Osteocyte (in vitro differentiated cells): ENCODE measurements around the gene SACM1L. TPM values are rescaled to one million over a fixed set of nuclear protein-coding genes. Genes with fewer than 3 reads are reported as not detected.

Source experiments
- DNase-seq: peaks from one replicate; pipeline ENCODE4 v3.0.0; 2021; ENCODE audit warnings: mixed read lengths; ENCODE audit not compliant: unreplicated experiment; ENCODE audit errors: extremely low spot score
- H3K27ac Mint-ChIP-seq: one replicate; pipeline ENCODE4 v1.8.0; 2021; ENCODE audit warnings: mild to moderate bottlenecking, mixed read lengths; ENCODE audit not compliant: unreplicated experiment
- H3K27me3 Mint-ChIP-seq: one replicate; pipeline ENCODE4 v1.8.0; 2021; ENCODE audit warnings: mixed read lengths; ENCODE audit not compliant: unreplicated experiment
- H3K36me3 Mint-ChIP-seq: one replicate; pipeline ENCODE4 v1.8.0; 2021; ENCODE audit warnings: mixed read lengths; ENCODE audit not compliant: unreplicated experiment
- H3K4me1 Mint-ChIP-seq: one replicate; pipeline ENCODE4 v1.8.0; 2021; ENCODE audit warnings: mixed read lengths; ENCODE audit not compliant: unreplicated experiment
- H3K4me3 Mint-ChIP-seq: one replicate; pipeline ENCODE4 v1.8.0; 2021; ENCODE audit warnings: mild to moderate bottlenecking, moderate library complexity, mixed read lengths; ENCODE audit not compliant: unreplicated experiment
- H3K9me3 Mint-ChIP-seq: one replicate; pipeline ENCODE4 v1.8.0; 2021; ENCODE audit warnings: mixed read lengths; ENCODE audit not compliant: unreplicated experiment
- CTCF ChIP-seq: fragments of 200-600 bp; sonication (generic); IDR thresholded peaks from 2 replicates; pipeline ENCODE4 v1.5.0; 2021; ENCODE audit warnings: antibody characterized with exemption, mild to moderate bottlenecking, moderate library complexity
- total RNA-seq: library from RNA; stranded (reverse); gene quantifications from 2 replicates; pipeline ENCODE4 v1.2.1, GENCODE V29; 2021

SACM1L gene
- total RNA-seq, 1 donor from 2014 or later = 38.3 TPM

- Mint-ChIP-seq H3K4me3 (no peak overlapping the region), H3K4me1 (peaks cover 4% of the 10 kb centered on the region), H3K27ac (no peak overlapping the region), H3K27me3 (no peaks in the 10 kb centered on the region), H3K9me3 (no peaks in the 10 kb centered on the region), H3K36me3 (peaks cover 15% of the 10 kb centered on the region)
- no peak for DNase-seq
- no peak for TF ChIP-seq CTCF
These were observed 12.1 kb downstream of the SACM1L start for GRCh38 chr3:45701172-45701867.

GRCh38 chr3:45704301-45704943, 15.2 kb downstream of the SACM1L start:
- no peak overlapping the region for H3K27ac Mint-ChIP-seq
- H3K4me3 Mint-ChIP-seq = no peak overlapping the region
- TF ChIP-seq CTCF = no peak
- peaks cover 4% of the 10 kb centered on the region for H3K4me1 Mint-ChIP-seq
- no peaks in the 10 kb centered on the region for H3K9me3 Mint-ChIP-seq
- H3K27me3 Mint-ChIP-seq = no peaks in the 10 kb centered on the region
- peaks cover 33% of the 10 kb centered on the region for H3K36me3 Mint-ChIP-seq
- no peak for DNase-seq

GRCh38 chr3:45705839-45706808, 16.9 kb downstream of the SACM1L start:
- Mint-ChIP-seq H3K36me3 (peaks cover 43% of the 10 kb centered on the region), H3K4me3 (no peak overlapping the region)

GRCh38 chr3:45711931-45712330, 22.7 kb downstream of the SACM1L start:
- no peak for TF ChIP-seq CTCF

More at GRCh38 chr3:45705839-45706808, 16.9 kb downstream of the SACM1L start:
- Mint-ChIP-seq H3K27me3 (no peaks in the 10 kb centered on the region), H3K4me1 (peaks cover 6% of the 10 kb centered on the region), H3K27ac (no peak overlapping the region), H3K9me3 (no peaks in the 10 kb centered on the region)
- no peak for DNase-seq
- no peak for TF ChIP-seq CTCF

More at GRCh38 chr3:45711931-45712330, 22.7 kb downstream of the SACM1L start:
- Mint-ChIP-seq H3K9me3 (no peaks in the 10 kb centered on the region), H3K27ac (no peak overlapping the region), H3K4me1 (peaks cover 8% of the 10 kb centered on the region), H3K4me3 (no peak overlapping the region), H3K27me3 (no peaks in the 10 kb centered on the region), H3K36me3 (peaks cover 59% of the 10 kb centered on the region)
- no peak for DNase-seq
